Stimulated activated CD8-positive, alpha-beta memory T cell treated with anti-CD3 and anti-CD28 coated beads, Interleukin-12 subunit alpha, Interleukin-12 subunit beta, amount 100 ng/mL, for 24 hours (primary cell): ENCODE results near the gene TUBB8.
"Not testable (repeated sequence)": the region's sequence is repeated elsewhere in the genome, so short reads cannot be mapped to it uniquely, and the experiment has no call there.

Source experiments
- DNase-seq: peaks from one replicate; pipeline ENCODE4 v3.0.0-alpha.2; 2020; ENCODE audit errors: extremely low read depth

TUBB8 gene

GRCh38 chr10:48996-49395 lies at the start of gene TUBB8:
TSS of gene TUBB8 (minus strand) at chr10:49296. CDS start at chr10:49238, 58 bp downstream.
- no peak for DNase-seq

DNA sequence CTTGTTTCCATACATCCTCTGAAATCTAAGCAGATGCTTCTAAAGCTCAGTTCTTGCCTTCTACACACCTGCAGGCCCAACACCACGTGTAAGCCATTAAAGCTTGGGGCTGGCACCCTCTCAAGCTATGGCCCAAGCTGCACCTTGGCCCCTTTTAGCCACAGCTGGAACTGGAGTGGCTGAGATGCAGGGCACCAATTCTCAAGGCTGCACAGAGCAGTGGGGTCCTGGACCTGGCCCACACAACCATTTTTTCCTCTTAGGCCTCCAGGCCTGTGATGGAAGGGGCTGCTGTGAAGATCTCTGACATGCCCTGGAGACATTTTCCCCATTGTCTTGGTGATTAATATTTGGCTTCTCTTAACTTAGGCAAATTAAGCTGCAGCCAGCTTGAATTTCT lies 47.4 kb upstream of the TUBB8 start:
- DNase-seq, result no peak

DNA sequence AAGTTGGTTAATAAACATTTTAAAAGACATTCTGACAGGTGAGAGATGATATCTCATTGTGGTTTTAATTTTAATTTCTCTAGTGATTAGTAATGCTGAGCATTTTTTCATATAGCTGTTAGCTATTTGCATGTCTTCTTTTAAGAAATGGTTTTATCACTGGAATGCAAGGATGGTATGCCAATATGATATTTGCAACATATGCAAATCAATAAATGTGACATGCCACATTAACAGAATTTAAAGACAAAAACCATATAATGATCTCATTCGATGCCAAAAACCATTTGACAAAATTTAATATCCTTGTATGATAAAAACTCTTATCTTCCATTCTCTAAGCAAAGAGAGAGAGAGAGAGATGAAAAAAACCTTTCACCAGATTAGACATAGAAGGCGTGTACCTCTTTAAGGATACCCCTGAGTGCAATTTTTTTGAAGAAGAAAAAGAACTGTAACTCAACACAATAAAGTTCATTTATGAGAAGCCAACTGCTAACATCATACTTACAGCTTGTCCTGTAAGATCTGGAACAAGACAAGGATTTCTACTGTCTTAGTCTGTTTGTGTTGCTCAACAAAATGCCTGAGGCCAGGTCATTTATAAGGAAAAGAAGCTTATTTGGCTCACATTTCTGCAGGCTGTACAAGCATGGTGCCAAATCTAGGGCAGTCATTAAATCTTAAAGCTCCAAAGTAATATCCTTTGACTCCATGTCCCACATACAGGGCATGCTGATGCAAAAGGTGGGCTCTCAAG lies 46.4 kb upstream of the TUBB8 start:
- DNase-seq, result no peak

DNA sequence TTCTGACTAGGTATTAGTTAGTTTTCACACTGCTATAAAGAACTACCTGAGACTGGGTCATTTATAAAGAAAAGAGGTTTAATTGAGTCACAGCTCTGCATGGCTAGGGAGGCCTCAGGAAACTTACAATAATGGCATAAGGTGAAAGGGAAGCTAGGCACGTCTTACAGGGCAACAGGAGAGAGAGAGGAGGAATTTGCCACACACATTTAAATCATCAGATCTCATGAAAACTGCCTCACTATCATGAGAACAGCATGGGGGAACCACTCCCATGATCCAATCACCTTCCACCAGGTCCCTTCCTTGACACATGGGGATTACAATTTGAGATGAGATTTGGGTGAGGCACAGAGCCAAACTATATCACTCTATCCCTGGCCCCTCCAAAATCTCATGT lies 45.5 kb upstream of the TUBB8 start:
- no peak for DNase-seq

DNA sequence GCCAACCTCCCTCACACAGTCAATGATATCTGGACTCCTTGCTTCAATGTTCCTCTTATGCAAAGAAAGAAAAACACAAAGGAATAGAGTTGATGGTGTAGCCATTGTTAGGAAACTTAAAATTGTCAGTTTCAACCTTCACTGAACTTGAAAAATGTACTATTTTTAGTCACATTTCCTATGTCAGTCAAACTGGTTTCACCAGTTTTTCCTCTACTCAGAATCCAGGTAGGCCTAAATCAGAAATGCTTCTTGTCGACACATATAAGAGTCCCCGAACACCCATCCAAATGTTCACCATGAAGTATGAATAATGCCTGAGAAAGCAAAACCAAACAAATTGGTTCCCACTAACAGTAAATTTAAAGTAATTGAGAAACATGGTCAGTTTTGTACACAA lies 43.8 kb upstream of the TUBB8 start:
- no peak for DNase-seq

DNA sequence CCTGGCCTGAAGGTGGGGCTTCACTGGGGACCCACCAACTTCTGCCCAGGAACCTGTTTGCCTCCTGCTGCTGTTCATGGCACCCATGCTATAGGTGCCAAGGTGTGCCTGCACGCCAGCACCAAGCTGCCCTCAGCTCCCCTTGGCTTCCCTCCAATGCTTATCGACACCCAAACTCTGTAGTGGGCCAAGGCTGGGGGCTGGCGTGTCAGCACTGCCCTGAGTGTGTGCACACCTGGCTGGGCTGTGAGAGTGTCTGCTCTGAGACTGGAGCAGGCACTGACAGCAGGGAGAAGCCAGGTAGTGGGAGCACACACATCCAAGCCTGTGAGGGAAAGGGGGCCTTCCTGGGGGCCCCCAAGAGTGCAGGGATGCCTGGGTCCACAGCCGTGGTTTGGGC lies 43.1 kb upstream of the TUBB8 start:
- no peak for DNase-seq

- DNase-seq, result no peak
Measured at GRCh38 chr10:91313-91712, 42.2 kb upstream of the TUBB8 start.

DNA sequence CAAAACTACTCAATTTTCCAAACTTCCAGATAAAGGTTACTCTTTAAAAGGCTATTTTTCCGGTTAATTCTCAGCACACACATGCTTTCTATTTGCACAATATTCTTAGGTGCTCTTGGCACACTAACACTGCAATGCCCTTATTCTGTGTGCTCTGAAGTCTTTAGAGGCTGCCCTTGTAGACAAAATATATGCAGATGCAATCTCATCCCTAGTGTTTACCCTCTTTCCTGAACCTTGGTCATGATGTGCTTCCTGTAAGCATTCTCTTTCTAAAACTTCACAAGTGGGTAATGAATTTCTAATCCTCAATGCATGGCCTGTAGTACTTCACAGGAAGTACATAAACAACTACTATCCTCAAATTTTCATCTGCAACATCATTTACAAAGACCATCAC lies 41.1 kb upstream of the TUBB8 start:
- DNase-seq, result no peak

DNA sequence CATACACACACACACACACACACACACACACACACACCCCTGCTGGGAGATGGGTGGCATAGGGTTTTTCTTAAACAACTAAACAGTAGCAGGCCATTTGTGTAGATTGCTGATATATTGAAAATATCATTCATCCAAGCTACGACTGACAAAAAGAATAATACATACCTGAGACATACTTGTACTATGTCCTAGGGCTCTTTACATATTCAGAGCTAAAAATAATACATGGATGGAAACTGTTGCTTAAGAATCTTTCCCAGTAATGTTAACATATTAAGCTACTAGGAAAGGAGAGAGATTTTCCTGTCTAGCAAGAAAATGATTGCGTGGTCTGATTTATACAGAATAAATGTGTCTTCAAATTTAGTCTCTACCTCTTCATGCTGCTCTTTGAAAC lies 40.2 kb upstream of the TUBB8 start:
- DNase-seq, result no peak

DNA sequence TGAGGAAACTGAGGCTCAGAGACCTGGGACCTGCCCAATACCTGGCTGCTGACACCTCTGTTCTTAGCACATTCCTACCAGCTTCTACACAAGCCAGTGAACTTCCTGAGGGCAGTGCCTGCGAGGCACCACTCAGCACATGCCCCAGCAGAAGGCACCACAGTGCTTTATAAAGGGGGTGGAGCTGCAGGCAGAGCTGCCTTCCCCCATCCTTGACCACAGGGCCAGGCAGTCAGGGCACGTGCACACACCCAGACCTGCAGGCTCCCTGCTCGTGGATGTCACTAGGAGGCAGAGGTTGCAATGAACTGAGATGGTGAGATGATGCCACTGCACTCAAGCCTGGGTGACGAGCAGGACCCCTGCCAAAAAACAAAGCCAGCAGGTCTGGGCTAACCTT lies 39.2 kb upstream of the TUBB8 start:
- no peak for DNase-seq

DNA sequence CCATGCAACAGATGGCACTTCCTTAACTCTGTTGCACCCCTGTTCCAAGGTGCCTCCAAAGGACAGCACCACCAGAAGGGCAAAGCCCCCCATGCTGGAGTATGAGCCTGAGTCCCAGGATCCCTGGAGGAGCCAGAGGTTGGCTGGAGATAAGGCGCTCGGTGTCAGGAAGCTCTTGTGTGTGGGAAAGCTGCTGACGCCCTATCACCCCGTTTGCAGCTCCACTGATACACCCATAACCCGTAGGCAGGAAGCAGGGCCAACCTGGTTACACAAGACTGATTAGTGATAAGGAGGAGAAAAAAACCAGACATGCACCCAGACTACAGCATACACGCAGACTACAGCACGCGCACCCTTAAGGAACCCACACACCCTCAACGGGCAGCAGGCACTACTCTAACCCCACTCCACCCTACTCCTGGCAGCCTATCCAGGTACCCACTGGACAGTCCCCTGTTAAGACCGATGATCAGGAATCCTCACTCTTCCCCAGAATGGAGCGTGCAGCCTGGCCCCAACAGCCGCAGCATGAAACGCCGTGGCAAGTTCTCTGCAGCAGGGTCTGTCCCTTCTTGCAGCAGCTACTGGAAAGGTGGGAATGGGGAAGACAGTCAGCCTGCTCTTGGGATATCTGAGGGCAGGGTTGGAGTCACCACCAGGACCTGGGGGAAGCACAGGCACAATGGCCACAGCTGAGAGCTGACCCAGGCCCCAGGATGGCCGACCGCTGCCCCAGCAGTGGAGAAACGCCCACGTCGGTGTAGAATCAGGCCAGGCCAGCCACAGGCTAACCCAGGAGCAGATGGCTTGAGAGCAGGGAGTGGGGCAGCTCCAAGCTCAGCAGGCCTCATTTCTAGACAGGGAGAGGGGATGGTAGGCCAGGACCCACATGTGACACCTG lies 38.3 kb upstream of the TUBB8 start:
- DNase-seq, result no peak

- DNase-seq, result no peak
Measured at GRCh38 chr10:86031-86430, 36.9 kb upstream of the TUBB8 start.

DNA sequence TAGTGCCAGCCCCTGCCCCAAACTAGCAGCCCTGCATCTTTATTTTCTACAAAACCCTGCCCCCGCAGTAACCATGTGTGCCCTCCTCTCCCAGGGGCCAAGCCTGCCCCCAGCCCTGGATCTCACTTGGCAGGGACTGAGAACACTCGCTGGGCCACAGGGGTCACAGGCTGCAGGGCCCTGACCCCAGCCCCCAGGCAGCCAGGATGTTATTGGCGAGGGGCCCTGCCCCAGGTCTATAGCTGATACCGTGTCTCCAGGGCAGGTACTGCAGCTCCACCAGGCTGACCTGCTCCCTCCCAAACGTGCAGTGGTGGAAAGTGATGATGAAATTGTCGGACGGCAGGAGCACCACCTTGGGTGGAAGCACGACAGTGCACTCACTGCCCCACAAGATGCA lies 35.9 kb upstream of the TUBB8 start:
- DNase-seq, result no peak

GRCh38 chr10:83930-84530 lies 34.9 kb upstream of the TUBB8 start:
- no peak for DNase-seq

DNA sequence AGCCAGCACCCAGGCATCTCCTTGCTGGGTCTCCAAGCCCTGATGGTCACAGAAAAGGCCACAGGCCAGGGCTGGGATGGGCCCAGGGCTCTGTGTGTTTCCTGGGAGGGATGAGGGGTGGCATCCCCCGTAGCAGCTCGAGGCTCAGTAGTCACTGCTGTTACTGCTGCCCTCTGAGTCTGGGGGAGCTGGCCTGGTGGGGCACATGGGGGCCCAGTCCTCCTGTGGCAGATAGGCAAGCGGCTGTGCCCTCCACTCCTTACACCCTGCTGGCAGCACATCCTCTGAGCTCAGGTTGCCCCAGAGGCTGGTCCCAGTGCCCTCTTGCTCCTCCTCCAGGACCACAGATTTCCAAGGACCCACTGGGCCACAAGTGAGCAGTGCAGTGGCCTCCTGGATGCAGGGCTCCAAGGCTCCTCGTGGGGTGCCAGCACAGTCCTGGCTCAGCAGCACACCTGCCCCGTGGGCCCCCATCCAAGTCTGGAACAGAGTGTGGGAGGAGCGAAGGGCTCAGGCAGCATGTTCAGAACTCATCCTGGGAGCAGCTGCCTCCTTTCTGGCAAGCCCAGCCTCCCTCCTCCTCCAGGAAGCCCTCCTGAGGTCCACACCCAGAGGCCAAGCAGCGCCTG lies 31.5 kb upstream of the TUBB8 start:
- DNase-seq, result no peak

- no peak for DNase-seq
Measured at GRCh38 chr10:79532-80215, 30.6 kb upstream of the TUBB8 start.

DNA sequence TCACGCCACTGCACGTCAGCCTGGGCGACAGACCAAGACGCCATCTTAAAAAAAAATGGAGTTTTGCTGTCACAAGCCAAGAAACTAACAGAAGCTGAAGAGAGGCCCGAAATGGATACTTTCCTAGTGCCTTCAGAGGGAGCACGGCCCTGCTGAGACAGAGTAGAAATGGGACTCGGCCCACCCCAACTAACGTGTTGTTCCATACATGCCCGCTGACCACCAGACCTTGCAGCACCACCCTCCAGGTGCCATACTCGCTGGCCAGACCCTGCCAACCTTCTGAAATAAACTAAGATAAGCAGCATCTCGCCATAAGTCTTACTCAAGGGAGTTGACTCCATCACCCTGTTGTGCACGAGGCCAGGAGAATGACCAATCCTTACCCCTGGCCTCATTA lies 29.5 kb upstream of the TUBB8 start:
- no peak for DNase-seq

- DNase-seq, result not testable (repeated sequence)
Measured at GRCh38 chr10:74266-74621, 25.1 kb upstream of the TUBB8 start.

DNA sequence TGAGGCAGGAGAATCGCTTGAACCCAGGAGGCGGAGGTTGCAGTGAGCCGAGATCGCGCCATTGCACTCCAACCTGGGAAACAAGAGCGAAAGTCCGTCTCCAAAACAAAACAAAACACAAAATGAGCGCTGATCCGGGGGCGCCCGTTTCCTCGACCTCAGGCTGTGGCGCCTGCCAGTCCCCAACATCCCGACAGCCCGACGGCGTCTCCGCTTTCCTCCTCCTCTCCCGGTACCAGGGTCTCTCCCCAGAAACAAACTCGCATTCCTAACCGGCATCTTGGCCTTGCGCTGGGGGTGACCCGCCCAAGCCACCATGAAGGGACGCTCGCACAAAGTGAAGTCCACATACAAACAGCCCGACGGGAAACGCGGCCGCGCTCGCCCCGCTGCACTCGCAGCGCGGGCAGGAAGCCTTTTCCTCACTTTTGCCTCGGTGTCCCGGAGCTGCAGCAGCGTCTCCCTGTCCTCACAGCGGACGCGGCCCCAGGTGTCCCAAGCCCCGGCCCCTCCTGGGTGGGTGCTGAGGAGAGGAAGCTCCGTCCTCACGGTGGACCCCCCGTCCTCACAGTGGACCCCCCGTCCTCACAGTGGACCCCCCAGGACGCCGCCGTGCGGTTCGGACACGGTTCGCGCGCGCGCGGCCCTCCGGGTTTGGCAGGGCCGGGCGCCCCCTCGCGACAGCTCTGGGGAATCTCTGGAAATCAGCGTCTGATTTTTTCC lies 24.6 kb upstream of the TUBB8 start:
- DNase-seq, result peak; percentile 10

GRCh38 chr10:68156-68555 lies 19.1 kb upstream of the TUBB8 start:
- DNase-seq, result not testable (repeated sequence)

DNA sequence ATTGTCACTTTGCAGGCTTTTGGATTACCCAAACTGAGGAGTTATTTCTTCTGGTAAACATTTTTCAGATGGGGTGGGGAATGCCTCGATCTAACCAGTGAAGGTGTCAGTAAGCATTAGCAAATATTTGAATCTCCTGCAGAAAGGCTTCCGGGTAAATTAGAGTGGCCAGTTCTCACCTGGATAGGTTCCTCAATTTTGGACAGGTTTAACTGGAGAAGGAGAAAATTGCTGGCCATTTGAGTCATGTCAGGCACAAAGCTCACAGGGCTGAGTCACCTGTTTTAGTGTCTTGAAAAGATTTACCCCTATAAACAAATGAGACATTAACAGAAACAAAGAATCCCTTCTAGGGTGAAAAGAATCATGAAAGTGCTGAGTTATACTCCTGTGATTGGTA lies 830 bp upstream of the TUBB8 start:
- DNase-seq, result not testable (repeated sequence)
